Cardiac ventricle fibroblast (primary cell): ENCODE data around the gene PROCR. TPM values are rescaled to one million over a fixed set of nuclear protein-coding genes. Genes with fewer than 3 reads are reported as not detected.

Source experiments
- total RNA-seq: library from RNA; depleted of rRNA; stranded (reverse); fragments of >200 nt; gene quantifications from 2 replicates; pipeline ENCODE4 v1.2.3, GENCODE V29; 2015

The PROCR gene
- total RNA-seq: 16.8 and 39.7 TPM in 2 replicates

GRCh38 chr20:35171753-35172433, at the start of gene PROCR:
TSS of gene PROCR (plus strand) at chr20:35172072. CDS start at chr20:35172155, 83 bp downstream.

DNA sequence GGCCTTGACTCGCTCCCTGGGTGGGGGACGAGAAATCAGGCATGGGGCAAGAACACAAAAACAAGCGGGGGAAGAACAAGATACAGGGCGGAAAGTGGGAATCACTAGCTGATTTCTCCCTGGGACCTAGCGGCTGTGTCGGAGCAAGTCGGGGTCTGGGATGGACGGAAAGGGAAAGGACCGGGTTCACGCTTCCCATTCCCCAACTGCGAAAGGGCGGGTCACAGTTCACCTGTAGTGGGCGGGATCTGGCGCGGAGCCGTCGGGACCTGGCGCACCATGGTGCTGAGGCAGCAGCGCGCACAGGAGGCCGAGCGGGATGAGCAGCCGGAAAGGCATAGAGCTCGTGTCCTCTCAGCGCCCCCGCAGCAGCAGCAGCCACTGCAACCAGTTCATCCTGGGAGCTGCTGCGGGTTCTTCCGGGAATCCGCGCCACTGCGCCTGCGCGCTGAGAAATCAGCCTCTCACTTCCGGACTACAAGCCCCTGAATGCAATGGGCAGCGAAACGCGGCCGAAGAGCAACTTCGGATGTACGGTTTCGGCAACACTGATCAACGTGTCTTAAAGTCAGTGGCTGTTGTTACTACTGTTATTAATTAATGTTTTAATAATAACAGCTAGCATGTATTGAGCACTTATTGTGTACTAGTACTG, 24.8 kb upstream of the PROCR start, which contains the start of gene EDEM2:
Gene EDEM2 (minus strand): TSS at position 417 of the 655 bp plus-strand sequence. CDS start 78 bp downstream, at position 339.

DNA sequence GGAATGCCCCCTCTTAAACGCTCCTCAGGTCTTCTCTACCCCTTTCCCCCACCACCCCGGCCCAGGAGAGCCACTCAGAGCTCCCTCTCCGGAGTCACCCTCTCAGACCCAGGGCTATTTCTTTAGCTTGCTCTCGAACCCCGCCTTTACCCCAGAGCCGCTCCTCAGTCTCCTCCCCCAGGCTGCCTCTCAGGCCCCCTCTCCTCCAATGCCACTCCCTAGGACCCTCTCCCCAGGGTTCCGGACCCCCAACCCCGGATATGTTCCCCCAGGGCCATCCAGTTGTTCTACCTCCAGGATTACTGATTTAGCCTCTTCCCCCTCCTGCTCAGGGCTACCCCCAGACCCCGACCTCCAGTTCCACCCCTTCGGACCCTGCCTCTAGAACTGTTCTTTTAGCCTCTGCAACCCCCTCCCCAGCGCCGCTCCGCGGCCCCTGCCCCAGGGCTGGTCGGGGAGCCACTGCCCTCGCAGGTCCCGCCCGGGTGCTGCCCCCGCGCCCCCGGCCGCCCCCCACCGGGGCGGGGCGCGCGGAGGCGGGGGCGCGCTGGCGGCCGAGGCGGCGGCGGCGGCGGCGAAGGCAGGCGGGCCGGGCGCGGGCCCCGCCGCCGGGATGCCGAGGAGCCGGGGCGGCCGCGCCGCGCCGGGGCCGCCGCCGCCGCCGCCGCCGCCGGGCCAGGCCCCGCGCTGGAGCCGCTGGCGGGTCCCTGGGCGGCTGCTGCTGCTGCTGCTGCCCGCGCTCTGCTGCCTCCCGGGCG, 54.4 kb downstream of the PROCR start, which contains the start of gene MMP24:
Gene MMP24 (plus strand): TSS at position 565 of the 758 bp plus-strand sequence. CDS start 49 bp downstream, at position 614.

Other genes starting within 250 kb of the PROCR start
- 38.3 and 38.8 TPM in 2 replicates for gene GSS, start 216.3 kb upstream of the PROCR start, total RNA-seq
- not detected in 2 replicates for gene MYH7B, start 216.2 kb upstream of the PROCR start, total RNA-seq
- 81.1 and 81.9 TPM in 2 replicates for gene TRPC4AP, start 79.3 kb upstream of the PROCR start, total RNA-seq
- gene EDEM2, start 24.7 kb upstream of the PROCR start, total RNA-seq: 31.6 and 32.9 TPM in 2 replicates
- gene MMP24, start 54.6 kb downstream of the PROCR start, total RNA-seq: 0.05 and 0.06 TPM in 2 replicates
- 26.0 and 28.8 TPM in 2 replicates for gene MMP24OS, start 106.0 kb downstream of the PROCR start, total RNA-seq
- 71.7 and 78.9 TPM in 2 replicates for gene EIF6, start 112.7 kb downstream of the PROCR start, total RNA-seq
- not detected in 2 replicates for gene FAM83C, start 120.4 kb downstream of the PROCR start, total RNA-seq
- gene UQCC1, start 239.9 kb downstream of the PROCR start, total RNA-seq: 21.9 and 27.9 TPM in 2 replicates